Mononuclear cell (primary cell): ENCODE measurements around the gene SINHCAF. TPM values are rescaled to one million over a fixed set of nuclear protein-coding genes. Genes with fewer than 3 reads are reported as not detected.
A peak's percentile ranks its signal among the peaks of the same experiment; 100 is the strongest.

Source experiments
- H3K27me3 ChIP-seq: 2 replicates; pipeline ENCODE4 v1.6.0; 2011; ENCODE audit warnings: low read length, control low read depth; ENCODE audit not compliant: insufficient read depth
- H3K4me1 ChIP-seq: 2 replicates; pipeline ENCODE4 v1.5.1; 2011; ENCODE audit warnings: mild to moderate bottlenecking, low read length, control low read depth; ENCODE audit not compliant: insufficient read depth
- H3K4me3 ChIP-seq: 2 replicates; pipeline ENCODE4 v1.5.1; 2011; ENCODE audit warnings: mild to moderate bottlenecking, low read length, moderate library complexity
- H3K9me3 ChIP-seq: 2 replicates; pipeline ENCODE4 v1.5.1; 2011; ENCODE audit warnings: low read depth, mild to moderate bottlenecking, control low read depth, low read length
- total RNA-seq: library from RNA; depleted of rRNA; stranded (reverse); fragments of >200 nt; gene quantifications from one replicate; pipeline ENCODE4 v1.2.3, GENCODE V29; 2012

The SINHCAF gene
- total RNA-seq, 1 donor = 109 TPM

DNA sequence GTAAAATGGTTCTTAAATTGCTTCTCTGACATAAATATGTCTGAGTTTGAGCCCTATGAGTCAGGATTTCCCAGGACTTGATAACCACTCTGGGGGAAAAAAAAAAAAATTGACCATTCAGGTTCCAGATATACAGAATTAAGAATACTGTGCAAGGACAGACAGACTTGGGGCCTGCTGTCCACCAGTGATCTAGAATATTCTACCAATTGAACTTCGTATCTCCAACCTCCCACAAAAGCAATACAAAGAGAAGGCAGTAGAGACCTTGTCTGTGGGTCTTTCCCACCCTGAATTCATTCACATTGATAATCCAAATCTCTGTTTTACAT is 4.1 kb downstream of the SINHCAF start:
- Histone ChIP-seq H3K27me3 (no peaks in the 10 kb centered on the region), H3K9me3 (no peaks in the 10 kb centered on the region), H3K4me3 (no peak overlapping the region), H3K4me1 (peaks cover 56% of the 10 kb centered on the region)

DNA sequence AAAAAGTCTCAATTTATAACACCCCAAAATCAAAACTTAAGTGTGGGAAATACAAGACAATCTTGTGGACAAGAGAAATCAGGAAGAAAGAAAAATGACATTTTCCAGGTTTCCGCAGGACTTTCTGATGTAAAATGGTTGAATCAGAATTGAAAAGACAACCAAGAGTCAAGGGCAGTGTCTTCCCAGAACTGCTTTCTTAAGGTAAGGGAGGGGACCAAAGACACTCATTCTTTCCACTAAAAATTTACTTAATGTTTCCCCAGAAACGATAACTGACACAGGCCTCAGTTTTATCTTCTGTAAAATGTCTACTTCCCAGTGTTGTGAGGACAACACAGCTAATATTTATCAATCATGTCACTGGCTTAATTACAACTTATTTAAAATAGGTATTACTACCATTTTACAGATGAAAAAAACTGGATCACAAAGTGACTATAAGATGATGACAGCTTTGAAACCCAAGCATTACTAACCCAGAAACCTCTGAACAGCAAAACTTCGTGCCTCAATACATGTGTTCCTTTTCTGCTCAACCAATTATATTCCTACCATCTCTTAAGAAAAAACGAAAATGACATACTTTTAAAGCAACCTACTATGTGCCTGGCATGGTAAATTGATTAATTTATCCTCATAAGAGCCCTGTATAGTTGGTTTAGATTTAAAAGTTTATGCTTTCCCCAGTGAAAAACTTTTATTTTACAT is 4.6 kb downstream of the SINHCAF start:
- peaks cover 52% of the 10 kb centered on the region for H3K4me1 ChIP-seq
- H3K9me3 ChIP-seq = no peaks in the 10 kb centered on the region
- no peaks in the 10 kb centered on the region for H3K27me3 ChIP-seq
- no peak overlapping the region for H3K4me3 ChIP-seq

DNA sequence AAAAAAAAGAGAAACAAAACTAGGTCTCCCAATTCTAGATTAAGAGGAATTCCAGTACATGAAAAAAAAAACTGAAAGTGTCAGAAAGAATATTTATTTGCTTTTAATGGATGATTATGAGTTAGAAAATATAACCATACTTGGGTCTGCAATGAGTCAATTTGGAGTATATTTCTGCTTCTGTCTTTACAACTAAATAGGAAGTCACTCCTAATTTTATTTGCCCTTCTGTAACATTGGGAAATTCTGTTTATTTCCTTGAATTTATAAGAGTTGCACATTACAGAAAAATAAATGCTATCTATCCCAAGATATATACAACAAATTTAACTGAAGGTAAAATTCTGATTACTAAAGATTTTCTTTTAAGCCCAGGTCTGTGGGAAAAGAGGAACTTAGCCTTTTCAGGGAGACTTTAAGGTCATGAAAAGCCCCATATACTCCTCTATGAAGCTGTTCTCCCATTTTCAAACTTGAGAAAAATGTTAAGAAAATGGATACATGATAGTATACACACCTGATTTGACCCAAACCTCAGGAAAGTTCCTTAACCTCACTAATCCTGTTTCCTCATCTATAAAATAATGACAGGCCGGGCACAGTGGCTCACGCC is 7.2 kb downstream of the SINHCAF start:
- no peak overlapping the region for H3K4me3 ChIP-seq
- peaks cover 59% of the 10 kb centered on the region for H3K4me1 ChIP-seq

DNA sequence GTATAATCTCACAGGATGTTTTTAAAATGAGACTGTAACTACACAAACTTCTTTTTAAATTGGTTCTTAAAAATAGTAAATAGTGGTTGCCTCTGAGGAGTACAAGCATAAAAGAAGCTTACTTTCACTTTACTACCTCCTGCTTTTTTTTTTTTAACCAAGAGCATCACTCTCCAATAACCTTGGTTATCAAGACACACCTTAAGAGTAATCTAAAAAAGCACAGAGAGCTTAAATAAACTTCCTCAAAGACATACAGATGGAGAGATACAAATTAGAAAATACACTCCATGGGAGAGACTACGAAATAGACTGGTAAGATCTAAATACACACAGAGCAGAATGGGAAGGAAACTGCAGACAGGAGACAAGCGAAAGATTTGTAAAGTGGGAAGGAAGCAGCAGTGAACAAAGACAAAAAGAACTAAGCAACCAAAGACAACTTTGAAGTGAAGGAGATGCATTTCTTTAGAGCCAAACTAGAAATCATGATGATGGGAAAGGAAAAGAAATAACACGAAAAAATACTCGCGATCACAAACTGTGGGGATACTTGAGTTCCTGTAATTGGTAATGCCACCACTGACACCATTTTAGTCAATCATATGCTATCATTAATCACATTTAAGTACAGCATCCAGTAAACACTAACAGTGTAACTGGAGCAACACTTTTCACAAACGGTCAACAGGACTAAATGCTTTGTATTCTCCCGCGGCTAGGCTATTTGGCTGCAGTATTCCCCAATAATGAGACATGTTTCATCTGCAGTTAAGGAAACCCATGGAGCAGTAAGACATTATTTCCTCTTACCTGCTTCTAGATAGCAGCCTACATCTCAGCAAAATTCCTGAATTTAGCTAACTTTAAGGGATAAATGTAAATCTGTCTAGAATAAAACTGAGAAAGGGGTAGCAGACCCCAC is 8.2 kb downstream of the SINHCAF start:
- Histone ChIP-seq H3K9me3 (no peaks in the 10 kb centered on the region), H3K4me1 (peaks cover 48% of the 10 kb centered on the region), H3K4me3 (peak overlapping the region; percentile 10)

More for the DNA sequence above, 7.2 kb downstream of the SINHCAF start:
- Histone ChIP-seq H3K9me3 (no peaks in the 10 kb centered on the region), H3K27me3 (no peaks in the 10 kb centered on the region)

DNA sequence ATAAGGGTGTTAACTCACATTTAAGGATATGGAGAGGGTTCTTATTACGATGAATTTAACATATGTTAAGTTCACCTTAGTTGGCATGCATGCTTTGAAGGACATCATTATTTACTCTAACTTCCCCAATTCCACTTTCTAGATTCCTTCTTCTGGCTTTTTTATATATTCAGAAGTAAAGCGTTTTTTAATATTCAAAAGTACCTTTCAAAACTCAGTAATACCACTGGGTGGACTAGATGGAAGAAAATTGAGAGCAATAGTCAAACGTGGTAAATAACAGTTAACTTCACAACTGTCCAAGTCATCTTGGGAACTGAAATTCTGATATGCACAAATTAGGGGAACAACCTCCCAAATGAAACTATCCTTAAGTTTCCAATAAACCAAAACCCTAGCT is 9.1 kb downstream of the SINHCAF start:
- Histone ChIP-seq H3K4me3 (no peak overlapping the region), H3K27me3 (no peaks in the 10 kb centered on the region), H3K4me1 (peaks cover 44% of the 10 kb centered on the region), H3K9me3 (no peaks in the 10 kb centered on the region)

More for the DNA sequence above, 8.2 kb downstream of the SINHCAF start:
- no peaks in the 10 kb centered on the region for H3K27me3 ChIP-seq

DNA sequence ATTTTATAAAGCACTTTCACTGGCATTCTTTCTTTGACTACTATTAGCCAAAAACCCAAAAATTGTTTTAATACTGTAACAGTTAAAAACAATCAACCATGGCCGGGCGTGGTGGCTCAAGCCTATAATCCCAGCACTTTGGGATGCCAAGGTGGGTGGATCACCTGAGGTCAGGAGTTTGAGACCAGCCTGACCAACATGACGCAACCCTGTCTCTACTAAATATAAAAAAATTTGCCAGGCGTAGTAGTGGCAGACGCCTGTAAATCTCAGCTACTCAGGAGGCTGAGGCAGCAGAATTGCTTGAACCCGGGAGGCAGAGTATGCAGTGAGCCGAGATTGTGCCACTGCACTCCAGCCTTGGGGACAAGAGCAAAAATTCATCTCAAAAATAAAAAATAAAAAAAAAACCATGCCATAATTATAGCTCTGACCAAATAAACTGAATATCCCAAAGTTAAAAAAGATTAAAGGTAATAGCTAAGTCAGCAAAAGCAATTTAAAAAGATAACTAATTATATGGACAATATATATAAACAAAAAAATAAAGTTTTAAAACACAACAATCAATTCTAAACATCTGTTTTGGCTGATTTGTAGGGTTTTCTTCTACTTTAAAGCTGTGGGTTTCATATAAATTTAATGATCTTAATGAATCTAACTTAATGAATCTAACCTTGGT is 10.0 kb downstream of the SINHCAF start:
- Histone ChIP-seq H3K4me3 (no peak overlapping the region), H3K27me3 (no peaks in the 10 kb centered on the region), H3K9me3 (no peaks in the 10 kb centered on the region), H3K4me1 (peaks cover 36% of the 10 kb centered on the region)

DNA sequence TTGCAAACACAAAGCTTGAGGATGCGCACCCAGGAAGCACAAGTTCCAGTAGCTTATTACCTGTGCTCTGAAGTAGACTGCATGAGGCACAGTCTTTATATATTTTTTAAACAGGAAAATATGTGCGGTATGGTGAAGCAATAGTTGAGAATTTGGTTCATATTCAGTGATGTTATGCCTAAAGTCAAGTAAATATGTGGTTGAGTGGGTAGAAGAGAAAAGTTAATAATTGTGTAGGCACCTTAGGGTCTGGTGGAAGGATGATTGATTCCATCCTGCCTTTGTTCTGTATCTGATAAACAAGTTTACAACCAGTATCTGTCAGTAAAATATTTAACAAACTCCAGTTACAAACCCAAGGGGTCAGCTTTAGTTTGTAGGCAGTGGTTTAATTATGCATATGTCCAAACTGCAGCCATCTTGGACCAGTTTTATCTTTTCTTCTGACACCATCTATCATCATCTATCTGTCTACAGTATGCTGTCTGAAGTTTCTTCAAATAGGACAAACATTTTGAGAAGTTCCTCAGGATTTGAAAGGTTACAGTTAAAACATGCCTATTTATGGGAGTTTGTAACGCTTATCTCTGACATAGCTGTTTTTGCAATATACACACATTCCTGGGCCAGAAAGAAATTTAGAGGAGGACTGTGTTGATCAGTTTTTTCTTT is 10.8 kb downstream of the SINHCAF start:
- H3K9me3 ChIP-seq = no peaks in the 10 kb centered on the region
- no peaks in the 10 kb centered on the region for H3K27me3 ChIP-seq
- peaks cover 34% of the 10 kb centered on the region for H3K4me1 ChIP-seq
- H3K4me3 ChIP-seq = no peak overlapping the region

DNA sequence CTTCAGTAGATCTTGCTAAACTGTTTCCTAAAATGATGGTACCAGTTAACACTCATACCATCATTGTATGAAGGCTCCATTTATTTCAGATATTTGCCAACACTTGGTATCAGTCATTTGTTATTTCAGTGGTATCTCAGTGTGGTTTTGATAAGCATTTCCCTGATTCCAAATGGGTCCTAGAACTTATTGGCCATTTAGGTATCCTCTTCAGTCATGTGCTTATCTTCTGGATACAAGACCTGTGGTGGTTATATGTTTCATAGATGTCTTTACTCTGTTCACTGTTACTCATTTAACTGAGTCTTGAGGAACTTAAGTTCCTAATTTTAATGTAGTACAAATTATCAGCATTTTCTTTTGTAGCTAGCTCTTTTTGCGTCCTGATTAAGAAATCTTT is 13.5 kb downstream of the SINHCAF start:
- Histone ChIP-seq H3K4me1 (peaks cover 11% of the 10 kb centered on the region), H3K9me3 (no peaks in the 10 kb centered on the region), H3K4me3 (no peak overlapping the region), H3K27me3 (no peaks in the 10 kb centered on the region)

DNA sequence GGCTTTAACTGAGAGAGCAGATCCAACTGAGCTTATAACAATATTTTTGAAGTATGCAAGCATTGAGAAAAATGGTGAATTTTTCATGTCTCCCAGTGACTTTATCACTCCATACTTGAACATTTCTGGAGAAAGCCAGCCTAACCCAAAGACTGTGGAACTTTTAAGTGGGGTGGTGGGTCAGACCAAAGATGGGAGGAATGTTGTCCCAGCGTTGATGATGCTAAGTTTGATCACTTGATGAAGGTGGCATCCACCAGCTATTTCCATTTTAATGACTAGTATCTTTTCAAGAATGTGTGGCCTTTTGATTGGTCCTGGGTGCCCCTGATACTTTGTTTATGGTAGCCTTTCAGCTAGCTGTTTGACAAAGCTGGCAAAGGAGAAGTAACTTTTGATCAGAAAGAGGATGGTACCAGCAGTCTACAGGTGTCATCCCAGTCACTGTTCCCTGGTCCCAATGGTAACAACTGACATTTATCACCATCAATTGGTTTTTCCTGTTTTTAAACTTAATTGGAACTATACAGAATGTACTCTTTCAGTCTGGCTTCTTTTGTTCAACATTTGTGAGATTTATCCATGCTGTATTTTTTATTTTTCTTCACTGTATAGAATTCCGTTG is 14.2 kb downstream of the SINHCAF start:
- H3K4me3 ChIP-seq = no peak overlapping the region
- peaks cover 8% of the 10 kb centered on the region for H3K4me1 ChIP-seq
- no peaks in the 10 kb centered on the region for H3K9me3 ChIP-seq
- H3K27me3 ChIP-seq = no peaks in the 10 kb centered on the region

DNA sequence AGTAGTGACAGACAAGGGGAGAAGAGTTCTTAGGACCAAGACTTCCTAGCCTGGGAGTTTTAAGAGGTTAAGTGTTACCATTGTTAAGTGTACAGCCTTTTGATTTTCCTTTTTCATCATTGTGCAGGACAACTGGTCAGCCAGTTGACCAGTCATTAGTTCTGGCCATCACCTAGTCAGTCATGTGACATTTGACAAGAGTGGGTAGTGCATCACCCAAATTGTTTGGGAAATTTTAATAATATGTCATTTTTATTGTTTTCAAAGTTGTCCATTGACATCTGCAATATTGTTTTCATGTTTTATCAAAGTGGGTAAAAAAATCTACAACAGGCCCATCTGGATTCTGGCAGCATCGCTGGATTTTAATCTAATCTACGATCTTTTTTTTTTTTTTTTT is 15.5 kb downstream of the SINHCAF start:
- Histone ChIP-seq H3K27me3 (no peaks in the 10 kb centered on the region), H3K4me1 (peaks cover 4% of the 10 kb centered on the region)

DNA sequence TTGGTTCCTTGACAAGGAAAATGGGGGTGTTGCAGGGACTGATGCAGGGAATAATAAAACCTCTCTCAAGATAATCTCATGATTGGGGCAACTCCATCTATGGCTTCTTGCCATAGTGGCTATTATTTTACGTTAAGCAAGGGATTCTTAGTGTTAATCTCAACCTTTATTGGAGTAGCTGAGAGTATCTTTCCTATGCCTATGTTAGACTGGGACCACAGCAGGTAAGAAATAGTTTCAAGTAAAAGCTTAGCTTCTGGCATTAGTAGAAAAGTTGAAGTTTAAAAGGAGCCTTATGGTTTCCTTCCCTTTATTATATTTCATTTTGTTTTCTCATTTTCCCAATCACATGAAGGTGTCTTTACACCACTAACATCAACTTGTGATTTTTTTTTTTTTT is 16.7 kb downstream of the SINHCAF start:
- Histone ChIP-seq H3K9me3 (no peaks in the 10 kb centered on the region), H3K4me1 (no peaks in the 10 kb centered on the region), H3K4me3 (no peak overlapping the region), H3K27me3 (no peaks in the 10 kb centered on the region)

More for the DNA sequence above, 15.5 kb downstream of the SINHCAF start:
- H3K9me3 ChIP-seq = no peaks in the 10 kb centered on the region
- no peak overlapping the region for H3K4me3 ChIP-seq

DNA sequence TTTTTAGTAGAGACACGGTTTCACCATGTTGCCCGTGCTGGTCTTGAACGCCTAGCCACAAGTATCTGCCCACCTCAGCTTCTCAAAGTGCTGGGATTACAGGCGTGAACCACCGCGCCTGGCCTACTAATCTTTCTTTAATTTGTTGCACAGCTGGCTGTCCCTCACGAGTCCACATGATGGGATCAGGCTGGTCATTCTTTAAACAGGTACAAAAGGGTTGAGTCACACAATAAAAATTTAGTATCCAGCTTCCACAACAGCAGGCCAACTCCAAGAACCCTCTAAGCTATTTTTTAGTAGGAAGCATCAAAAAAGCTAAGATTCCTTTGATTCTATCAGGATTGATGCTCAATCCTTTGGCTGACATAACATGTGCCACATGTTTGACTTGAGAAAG is 17.8 kb downstream of the SINHCAF start:
- Histone ChIP-seq H3K9me3 (no peaks in the 10 kb centered on the region), H3K4me3 (no peak overlapping the region), H3K27me3 (no peaks in the 10 kb centered on the region), H3K4me1 (no peaks in the 10 kb centered on the region)

DNA sequence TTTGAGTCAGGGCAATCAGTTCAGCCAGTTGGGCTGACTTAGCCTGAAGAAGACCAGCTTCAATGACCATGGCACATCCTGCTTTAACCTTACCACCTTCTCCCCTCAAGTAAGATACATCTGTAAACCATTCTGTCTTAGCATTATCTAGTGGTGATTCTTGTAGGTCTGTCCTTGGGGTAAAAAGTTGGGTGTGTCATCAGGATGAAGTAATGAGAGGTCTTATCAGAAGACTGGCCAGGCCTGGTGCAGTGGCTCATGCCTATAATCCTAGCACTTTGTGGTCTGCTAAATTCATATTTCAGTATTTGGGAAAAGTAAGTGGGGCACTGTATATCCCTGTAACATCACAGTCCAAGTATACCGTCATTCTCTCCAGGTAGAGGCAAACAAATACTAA is 19.1 kb downstream of the SINHCAF start:
- Histone ChIP-seq H3K9me3 (no peaks in the 10 kb centered on the region), H3K4me3 (no peak overlapping the region), H3K4me1 (no peaks in the 10 kb centered on the region), H3K27me3 (no peaks in the 10 kb centered on the region)

DNA sequence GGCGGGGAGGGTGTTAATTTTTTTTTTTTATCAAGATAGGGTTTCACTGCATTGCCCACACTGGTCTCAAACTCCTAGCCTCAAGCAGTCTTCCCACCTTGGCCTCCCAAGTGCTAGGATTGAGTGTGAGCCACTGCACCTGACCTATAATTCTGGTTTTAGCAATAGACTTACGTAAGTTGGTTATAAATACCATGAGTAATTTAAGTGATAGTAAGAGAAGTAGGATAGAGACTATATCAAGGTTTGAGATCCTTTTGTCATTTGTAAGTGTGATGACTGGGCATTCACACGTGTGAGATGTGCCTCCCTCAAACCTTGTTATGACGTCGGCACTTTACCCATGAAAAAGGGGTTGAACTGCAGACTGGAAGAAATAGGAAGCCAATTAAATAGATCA is 22.5 kb downstream of the SINHCAF start:
- Histone ChIP-seq H3K9me3 (no peaks in the 10 kb centered on the region), H3K4me1 (peaks cover 5% of the 10 kb centered on the region), H3K27me3 (no peaks in the 10 kb centered on the region), H3K4me3 (no peak overlapping the region)
